ENCODE data around the gene TM9SF3.
A peak's percentile ranks its signal among the peaks of the same experiment; 100 is the strongest.
"Not testable (repeated sequence)": the region's sequence is repeated elsewhere in the genome, so short reads cannot be mapped to it uniquely, and the experiment has no call there.

TM9SF3 gene

DNA sequence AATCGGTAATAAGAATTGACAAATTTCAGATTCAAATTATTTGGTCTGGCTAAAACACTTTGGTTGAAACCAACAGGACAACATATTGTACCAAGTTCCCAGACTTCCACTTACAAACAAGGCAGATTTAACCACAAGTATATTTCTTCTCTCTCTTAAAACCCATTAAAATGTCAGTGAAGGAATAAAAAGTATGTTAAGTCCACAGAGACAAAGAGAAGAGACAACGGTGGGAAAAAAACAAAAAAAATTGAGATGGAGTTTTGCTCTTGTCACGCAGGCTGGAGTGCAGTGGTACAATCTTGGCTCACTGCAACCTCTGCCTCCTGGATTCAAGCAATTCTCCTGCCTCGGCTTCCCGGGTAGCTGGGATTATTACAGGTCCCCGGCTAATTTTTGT lies 16.3 kb downstream of the TM9SF3 start:
- DNase-seq: no peak

GRCh38 chr10:96568402-96568801 lies 18.4 kb downstream of the TM9SF3 start:
- DNase-seq: no peak

DNA sequence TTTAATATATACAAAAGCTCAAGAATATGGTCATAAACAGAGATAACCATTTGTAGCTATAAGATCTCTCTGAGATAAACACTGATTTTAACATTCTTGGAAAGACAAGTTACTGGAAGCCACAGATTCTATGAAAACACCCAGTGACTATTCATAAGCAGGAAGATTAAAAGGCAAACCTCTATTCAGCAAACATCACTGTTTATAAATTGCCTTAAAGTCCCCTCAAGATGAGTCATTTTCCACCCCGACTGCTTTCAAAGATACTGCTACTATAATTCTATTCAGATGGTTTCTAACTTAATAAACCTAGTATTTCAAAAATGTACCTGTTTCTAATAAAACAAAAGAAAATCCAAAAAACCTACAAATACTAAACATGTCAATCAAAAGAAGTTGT lies 21.0 kb downstream of the TM9SF3 start:
- no peak for DNase-seq

DNA sequence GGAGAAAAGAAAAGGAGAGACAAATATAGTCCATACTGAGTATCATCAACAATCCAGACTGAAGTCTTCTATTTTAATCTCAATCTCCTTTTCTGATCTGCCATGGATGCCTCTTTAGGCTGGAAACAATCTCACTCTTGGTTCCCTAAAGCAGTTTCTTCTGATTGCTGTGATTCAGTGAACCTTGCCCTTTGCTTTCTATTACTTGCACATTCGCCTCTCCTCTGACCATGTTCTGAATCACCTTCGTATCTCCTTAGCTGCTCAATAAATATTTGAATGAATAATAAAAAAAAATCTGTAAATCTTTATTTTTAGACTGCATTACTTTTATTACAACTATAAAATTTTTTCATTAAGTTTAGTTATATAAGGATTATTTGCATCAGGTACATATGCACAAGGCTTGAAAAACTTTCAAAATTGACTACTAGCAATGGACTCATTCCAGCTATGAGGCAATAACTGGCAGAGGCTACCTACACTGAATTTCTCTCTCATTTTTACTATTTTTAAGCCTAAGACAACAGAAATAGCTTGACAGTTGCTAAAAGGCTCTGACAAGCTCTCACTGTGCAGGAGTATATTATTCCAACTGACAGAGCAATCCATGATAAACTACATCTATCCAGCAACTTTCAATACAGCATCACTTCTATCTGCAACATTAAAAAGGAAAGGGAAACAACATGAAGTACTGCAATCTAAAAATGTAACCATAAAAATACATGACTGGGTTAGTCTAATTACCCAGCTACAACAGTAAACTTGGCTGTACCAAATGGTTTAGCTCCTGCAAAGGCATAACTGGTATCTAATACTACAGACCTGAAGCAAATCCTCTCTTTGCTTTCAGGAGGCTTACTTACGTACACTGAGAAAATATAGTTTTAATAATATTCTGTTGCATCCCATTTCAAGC lies 25.6 kb downstream of the TM9SF3 start:
- no peak for DNase-seq

GRCh38 chr10:96560489-96560888 lies 26.3 kb downstream of the TM9SF3 start:
- no peak for DNase-seq

- DNase-seq: peak in 5 of 51 donors; percentile 1 to 32 (median 6)
Observed at GRCh38 chr10:96556003-96556402, 30.8 kb downstream of the TM9SF3 start.

GRCh38 chr10:96555330-96555729 lies 31.5 kb downstream of the TM9SF3 start:
- DNase-seq: no peak

- DNase-seq: no peak
Observed at GRCh38 chr10:96548589-96548988, 38.2 kb downstream of the TM9SF3 start.

- not testable (repeated sequence) for DNase-seq
Observed at GRCh38 chr10:96545558-96545957, 41.3 kb downstream of the TM9SF3 start.

DNA sequence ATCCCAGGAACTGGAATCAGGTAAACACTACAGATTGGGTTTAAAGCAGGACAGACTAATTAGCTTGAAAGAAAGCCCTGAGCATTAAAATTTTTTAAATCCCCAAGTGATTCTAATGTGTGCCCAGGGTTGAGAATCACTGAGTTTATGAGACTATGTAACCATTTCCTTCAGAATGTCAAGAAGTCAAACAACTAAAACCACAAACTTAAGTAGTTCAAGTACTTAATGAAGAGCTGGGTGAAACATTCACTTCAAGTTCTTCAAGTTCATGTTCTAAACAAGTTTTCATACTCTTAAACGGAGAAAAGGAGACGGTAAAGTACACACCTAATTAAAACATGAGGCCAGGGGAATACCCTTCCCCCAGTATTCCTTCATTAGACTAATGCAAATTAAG lies 44.9 kb downstream of the TM9SF3 start:
- DNase-seq: no peak

- DNase-seq: no peak
Observed at GRCh38 chr10:96540240-96540639, 46.6 kb downstream of the TM9SF3 start.

- DNase-seq: no peak
Observed at GRCh38 chr10:96538683-96539082, 48.1 kb downstream of the TM9SF3 start.

DNA sequence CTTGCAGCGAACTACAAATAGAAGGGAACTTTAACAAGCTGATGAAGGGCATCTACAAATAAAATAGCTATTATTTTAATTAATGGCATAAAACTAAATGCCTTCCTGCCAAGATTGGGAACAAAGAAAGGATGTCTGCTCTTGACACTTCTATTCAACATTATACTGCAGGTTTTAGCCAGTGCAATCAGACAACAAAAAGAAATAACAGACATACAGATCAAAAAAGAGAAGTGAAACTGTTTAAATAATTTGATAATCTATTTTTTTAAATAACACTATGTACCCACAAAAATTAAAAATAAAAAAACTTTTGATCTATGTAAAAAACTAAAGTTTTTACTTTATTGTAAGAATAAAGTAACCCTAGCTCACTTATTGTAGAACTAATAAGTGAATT lies 50.7 kb downstream of the TM9SF3 start:
- no peak for DNase-seq

- no peak for DNase-seq
Observed at GRCh38 chr10:96532523-96532922, 54.3 kb downstream of the TM9SF3 start.

DNA sequence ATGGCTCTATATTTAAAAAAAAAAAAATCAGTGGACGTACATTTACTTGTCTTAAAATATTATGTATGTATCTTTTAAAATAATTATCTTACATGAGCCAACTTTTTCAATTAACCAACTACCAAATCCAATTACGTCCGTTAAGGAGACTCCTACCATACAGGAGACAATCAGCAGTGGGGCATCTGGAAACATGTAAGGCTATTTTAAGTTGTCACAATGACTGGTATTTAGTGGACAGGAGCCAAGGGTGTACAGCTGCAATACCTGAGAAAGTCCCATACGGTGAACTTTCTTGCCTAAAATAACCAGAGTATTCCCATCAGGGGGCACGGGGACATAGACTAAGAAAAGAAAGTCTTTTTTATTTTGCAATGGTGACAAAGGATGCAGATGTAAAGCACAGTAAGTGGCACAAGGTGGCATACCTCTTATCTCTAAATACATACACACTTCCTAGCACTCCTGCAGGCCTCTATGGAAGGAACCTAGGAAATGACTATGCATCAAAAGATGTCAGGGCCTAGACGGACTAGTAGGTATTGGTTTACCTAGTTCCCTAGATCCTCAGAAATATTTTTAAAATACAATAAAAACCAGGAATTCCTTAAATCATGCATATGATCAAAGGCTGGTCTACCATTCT lies 57.1 kb downstream of the TM9SF3 start:
- no peak for DNase-seq

DNA sequence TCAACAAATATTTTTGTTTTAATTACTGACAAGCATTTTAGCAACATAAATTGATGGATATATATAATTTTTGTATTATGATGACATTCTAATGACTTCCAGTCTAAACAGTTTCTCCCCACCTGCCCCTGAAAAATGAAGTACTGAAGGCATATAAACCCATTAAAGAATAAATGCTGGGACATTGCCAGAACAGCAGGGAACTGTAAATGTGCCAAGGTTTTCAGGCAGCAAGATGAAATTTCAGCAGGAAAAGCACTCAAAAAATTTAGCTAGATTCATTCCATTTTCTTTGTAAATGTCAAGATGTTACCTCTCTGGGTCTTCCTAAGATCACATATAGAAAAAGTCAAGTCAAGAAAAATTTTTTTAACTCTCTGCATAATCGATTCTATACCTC lies 62.1 kb downstream of the TM9SF3 start:
- DNase-seq: no peak

- DNase-seq: no peak
Observed at GRCh38 chr10:96517284-96517683, 69.5 kb downstream of the TM9SF3 start.

DNA sequence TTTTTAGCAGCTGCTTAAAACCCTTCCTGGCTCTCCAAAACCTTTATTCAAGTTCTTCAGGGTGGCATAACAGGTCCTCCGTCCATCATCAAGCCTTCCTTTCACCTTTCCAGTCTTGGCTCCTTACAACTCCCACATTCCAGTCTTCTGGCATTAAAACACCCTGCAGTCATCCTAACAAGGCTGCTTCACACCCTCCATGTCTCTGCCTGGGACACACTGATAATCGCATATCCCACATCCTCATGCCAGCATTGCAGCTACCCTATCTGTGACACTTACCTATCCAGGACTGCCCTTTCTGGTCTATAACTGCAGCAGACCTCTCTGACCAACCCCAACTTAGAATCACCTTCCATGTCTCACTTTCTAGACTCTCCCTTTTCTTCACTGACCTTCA lies 70.5 kb downstream of the TM9SF3 start:
- no peak for DNase-seq

DNA sequence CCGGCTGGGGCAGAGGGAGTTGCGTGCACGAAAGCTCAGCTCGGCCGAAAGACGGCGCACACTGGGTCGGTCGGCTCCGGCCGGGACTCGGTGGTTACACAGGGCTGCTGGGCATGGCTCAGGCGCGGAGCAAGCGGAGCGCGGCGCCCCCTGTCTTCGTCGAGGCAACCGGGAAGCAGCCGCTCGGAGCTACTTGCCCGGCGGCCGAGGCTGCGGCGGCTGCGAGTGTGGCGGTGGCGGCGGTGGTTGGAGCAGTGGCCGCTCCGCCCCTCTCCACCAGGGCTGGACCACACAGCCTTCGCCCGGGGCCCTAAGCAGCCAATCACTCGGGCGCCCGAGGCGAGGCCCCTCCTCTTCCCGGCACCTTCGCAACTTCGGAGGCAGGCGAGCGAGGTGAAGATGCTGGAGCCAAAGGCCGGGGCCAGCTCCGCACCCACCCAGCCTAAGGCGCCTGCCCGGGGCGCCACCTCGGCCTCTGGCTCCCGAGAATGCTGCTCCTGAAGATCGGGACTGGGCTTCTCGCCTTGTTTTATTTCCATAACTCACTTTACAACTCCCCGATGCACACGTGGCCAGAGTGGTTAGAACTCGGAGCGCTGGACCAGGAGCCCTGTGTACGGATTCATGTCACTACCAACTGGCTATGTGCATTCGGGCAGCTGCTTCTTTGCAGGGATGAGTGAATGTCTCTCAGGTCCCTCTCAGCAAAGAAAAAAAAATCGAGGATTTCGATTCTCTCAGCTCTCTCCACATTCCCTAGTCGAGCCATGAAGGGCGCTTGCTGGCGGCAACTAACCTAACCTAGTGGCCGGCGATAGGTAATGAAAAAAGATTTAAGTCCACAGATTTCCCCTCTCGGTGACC lies 72.9 kb downstream of the TM9SF3 start, which contains the start of gene TLL2:
TLL2 (minus strand) TSS at position 229 of the 864 bp plus-strand sequence. CDS start 241 bp downstream, outside the sequence.
- peak; percentile 37 to 93 (median 79) for DNase-seq

- DNase-seq: peak in 1 of 51 donors; percentile 36
Observed at GRCh38 chr10:96513305-96513697, 73.5 kb downstream of the TM9SF3 start.

- DNase-seq: peak in 11 of 51 donors; percentile 9 to 36 (median 24)
Observed at GRCh38 chr10:96512524-96513304, 74.1 kb downstream of the TM9SF3 start.
